AG20443 (cell line): Measurements from ENCODE around the gene PRKCE.
A peak's percentile ranks its signal among the peaks of the same experiment; 100 is the strongest.

ENCODE experiments used
- DNase-seq: peaks from one replicate; pipeline ENCODE4 v3.0.0; 2012; ENCODE audit warnings: low spot score, mixed read lengths

PRKCE gene

DNA sequence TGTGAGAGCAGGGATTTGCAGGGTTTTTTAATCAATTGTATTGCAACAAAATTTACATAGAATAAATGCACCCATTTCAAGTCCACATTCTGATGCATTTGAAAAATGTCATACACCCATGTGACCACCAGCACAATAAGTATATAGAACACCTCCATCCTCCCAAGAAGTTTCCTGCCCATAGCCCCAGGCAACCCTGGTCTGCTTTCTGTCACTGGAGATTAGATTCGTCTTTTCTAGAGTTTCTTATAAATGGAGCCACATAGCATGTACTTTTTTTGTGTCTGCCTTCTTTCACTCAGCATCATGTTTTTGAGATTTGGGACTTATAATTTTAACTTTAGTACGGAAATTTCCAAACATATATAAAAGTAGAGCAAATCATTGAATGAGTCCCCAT, 518.6 kb downstream of the PRKCE start:
- DNase-seq = no peak

DNA sequence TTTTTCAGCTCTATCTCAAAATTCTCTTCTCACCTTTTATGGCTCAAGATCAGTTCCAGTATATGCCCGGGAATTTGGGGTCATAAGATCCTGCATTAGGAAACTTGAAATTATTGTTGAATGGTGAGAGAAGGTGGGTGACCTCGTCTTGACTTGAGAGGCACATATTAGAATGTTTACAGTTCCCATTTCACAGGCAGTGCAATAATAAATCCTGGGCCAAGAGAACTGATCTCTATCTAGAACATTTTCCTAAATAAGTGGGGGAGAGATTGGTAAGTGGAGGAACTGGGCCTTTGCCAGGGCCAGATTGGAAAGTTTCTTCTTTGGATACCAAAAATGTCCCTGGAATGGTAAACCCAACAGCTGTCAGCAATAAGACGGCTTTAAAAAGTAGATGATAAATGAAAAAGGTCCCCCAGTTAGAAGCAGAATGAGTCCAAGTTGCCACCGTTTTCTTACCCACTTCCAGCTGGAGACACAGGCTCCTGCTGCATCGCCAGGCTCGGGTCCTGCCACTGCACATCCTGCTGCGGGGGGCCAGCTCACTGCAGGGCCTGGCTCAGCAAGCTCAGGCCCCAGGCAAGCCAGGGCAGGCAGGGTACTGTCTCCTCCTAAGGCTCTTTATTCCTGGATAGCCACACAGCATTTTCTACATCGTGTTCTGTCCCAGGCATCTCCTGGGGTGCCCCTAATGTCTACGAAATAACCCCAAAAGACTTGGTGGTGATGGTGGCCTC, 519.3 kb downstream of the PRKCE start:
- no peak for DNase-seq

DNA sequence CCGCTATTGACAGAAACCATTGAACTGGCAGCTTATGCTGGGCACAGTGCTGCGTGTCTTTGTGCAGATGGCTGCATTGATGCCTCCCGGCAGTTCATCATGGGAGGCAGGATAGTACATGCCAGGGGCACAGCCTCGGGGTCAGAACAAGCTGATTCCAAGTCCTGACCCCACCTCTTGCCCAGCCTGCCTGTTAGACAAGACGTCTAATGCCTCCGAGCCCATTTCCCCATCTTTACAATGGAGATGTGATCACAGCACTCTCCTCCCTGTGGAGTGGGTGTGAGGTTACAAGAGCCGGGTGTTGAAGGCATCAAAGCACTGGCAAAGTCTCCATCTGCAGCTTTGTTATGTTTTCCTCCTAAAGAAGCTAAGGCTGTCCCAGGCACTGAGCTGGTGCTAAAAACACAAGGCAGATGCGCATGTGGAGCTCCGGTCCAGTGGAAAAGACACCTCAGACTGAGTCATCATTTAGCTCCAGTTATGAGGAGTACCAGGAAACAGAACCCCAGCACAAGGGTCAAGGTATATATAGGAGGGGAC, 520.0 kb downstream of the PRKCE start:
- peak; percentile 73 for DNase-seq

DNA sequence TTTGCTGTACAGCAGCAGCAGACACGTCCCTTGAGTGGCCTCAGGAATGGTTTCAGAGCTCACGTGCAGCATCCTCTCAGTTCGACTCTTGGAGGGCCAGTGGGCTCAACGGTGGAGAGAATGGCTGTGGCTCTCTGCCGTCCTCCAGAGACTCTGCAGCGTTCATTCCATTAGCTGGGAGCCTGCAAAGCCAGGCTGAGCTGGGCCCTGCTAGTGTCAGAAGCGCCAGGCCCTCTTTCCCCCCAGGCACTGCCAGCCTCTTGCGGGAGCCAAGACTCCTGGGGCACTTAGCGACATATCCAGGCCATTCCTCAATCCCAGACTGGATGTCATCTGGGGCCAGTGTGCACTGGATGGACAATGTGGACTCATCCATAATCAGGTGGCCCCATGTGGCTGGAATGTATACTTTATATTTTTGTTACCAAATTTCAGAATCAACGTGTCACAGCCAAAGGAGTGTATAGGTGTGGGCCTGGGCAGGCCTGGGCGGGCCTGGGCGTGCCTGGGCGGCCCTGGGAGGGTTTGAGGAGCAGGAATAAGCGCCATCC, 520.6 kb downstream of the PRKCE start:
- DNase-seq = no peak

DNA sequence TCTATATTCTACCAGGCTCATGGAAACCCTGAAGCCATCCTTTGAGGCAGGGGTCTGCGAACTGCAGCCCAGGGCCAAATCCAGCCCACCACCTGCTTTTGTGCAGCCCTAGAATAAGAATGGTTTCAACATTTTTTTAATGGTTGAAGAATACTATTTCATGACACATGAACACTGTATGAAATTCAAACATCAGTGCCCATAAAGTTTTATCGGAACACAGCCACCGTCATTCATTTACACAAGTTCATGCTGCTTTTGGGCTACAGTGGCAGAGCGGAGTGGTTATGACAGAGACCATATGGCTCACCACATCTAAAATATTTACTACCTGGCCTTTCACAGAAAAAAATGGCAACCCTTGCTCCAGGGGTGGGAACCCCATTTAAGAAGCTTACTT, 521.6 kb downstream of the PRKCE start:
- DNase-seq = no peak

DNA sequence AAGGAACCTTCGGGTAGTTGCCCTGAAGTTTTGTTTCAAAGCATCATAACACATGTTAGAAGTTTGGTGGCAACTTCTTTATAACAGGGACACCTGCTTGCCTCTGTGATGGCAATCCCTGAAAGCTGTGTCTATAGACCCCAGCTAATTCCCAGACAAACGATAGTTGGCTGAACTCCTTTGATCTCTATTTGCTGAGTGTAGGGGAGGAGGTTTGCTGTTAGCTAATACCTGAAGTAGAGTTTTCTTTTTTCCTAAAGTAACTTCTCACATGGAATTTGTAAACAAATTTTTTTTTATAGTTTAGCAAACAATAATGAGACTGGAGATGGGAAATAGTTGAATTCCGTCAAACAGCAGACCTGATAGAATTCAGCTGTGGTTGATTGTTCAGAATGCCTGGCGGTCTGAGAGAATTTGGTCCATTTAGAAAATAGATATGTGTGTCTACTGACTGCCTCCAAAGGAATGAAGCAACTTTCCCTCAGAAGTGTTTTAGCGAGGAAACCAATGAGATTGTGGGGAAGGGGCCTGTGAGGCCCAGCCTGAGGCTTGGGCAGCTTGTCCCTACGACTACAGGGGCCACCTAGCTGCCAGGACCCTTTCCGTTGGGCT, 522.3 kb downstream of the PRKCE start:
- no peak for DNase-seq

DNA sequence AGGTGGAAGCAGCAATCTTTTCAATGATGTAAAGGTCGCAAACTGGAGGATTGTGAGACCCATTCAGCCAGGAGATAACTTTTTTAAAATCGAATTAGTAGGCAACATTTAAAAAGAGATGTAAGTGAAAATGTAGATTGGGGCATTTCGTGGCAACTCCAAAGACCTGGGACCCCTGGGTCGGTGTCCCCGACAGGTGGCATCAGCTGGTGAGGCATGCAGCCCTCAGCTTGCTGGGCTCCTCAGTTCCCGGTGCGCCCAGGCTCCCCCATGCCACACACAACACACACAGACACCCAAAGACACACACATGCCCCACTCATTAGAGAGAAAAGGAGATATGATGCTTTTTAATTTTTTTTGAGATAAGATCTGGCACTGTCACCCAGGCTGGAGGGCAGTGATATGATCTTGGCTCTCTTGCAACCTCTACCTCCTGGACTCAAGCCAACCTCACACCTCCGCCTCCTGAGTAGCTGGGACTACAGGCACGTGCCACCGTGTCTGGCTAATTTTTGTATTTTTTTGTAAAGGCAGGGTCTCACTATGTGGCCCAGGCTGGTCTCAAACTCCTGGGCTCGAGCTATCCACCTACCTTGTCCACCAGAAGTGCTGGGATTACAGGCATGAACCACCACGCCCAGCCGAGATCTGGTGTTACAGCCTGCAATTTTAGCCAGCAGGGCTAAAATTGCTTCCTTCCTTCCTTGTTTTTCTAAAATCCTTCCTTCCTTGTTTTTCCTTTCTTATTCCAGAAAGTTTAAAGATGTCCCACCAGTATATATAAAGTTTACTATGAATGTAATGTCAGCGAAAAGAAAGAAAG, 523.1 kb downstream of the PRKCE start:
- no peak for DNase-seq

DNA sequence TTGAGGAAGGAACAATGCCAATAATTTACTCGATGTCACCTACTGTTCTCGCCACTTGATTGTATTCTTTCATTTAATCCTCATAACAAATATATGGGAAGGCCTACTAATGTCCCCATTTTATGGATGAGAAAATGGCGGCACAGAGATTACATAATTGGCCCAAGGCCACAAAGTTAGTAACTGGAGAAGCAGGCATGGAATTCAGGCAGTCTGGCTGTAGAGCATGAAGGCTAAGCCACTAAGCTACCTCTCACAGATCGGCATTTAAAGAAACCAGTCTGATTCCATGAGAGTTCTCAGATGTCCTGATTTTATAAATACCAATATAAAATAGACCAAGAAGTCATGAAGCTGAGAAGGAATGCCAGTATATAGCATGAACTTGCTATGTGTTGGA, 523.9 kb downstream of the PRKCE start:
- DNase-seq = no peak

DNA sequence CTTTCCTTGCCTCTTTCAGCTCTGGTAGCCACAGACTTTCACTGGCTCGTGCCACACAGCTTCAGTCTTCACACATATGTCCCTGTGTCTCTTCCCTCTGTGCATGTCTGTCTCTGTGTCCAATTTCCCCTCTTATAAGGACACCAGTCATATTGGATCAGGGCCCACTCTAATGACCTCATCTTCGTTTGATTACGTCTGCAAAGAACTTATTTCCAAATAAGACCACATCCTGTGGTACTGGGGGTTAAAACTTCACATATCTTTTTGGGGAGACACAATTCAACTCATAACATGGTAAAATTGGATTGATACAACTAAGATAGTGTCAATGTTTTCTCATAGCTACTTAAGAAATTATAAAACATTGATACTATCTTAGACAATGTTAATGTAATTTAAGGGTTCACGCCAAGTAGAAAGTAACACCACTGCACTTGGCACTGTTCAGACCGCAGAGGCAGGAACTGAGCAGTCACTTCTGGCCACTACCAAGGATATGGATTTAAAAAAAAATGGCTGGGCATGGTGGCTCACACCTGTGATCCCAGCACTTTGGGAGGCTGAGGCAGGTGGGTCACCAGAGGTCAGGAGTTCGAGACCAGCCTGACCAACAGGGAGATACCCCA, 526.1 kb downstream of the PRKCE start:
- no peak for DNase-seq

DNA sequence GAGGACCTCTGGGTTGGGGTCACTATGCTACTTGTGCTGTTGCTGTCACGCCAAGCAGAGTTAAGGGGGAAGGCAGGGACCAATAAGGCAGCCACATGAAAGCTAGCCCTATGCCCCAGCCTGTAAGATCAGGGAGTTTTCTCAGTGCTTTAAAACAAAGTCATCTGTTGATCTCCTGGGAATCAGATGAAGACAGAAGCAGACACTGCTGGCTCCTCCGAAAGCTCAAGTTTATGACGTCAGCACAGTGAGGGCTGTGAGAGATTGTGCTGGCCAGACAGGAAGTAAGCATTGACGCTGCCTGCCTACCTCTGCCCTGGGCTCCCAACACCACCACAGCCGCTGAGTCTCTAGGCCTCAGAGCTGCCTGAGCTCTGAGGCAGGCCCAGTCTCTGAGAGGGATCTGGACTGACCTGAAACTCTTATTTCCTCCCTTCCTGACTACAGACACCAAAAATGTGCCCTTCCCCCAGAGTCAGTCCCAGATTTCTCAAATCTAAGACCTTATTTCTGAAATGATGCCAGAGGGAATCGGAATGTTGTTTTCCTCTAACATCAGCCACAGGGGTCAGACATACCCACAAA, 527.7 kb downstream of the PRKCE start:
- DNase-seq = peak; percentile 85

DNA sequence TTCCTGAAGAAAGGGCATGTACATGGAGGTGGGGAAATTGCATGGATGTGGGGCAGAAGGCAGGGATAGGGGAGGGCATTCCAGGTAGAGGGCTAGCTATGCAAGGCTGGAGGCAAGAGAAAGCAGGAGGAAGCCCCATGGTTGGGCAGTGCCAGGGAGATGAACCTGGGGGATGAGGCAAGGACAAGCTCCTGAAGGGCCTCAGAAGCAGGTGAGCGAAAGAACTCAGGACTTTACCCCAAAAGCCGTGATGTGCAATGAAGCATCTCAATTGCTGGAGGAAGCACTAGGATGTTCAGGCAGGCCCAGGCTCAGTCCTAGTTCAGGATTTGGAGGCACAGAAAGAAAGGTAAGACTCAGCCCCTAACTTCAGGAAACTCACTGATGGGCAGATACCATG, 528.7 kb downstream of the PRKCE start:
- no peak for DNase-seq

DNA sequence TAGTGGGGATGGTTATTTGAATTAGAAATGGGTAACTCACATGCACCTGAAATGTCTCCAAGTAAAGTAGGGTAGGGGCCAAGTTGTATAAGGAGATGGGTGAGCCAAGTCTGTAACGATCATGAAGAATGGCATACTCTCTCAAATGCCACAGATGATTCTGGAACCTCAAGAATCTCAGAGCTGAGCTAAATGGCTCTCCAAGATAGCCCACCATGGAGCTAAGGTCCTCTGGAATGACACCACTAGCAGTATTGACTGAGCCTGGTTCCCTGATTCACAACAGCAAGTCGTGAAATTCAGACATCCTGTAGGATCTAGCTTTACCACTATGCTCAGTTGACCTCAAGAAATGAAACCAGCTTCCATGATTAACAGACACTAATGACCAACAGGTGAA, 529.8 kb downstream of the PRKCE start:
- no peak for DNase-seq

DNA sequence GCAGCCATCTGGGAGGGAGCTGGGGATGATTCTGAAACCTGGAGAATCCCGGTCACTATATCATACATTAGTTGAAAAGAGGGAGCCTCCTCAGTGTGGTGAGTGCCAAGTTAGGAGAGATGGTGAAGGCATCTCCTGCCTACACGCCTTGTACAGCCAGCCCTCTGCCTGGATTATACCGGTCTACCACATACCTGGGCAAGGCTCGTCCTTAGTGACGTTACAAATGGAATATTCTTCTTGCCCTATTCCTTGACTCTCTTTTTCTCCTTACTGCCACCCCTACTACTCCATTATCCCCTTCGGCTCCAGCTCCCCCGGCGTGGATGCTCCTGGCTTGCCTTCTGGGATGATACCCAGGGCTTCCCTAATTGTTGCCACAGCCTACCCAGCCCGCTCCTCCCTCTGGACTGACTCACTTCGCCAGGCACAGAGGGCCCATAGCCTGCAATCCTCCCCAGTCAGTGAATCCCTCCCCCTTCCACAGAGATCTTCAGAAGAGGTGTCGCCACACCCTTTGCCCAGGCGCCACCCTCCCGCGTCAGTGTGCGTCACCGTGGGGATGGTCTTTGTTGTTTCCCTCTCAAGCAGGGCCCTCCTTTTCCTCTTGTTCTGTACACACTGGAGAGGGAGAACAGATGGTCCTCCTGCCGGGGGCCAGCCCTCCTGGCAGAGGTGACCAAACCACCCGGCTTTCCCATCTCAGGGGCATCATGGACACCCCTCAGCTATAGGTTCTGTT, 530.5 kb downstream of the PRKCE start:
- DNase-seq = no peak

DNA sequence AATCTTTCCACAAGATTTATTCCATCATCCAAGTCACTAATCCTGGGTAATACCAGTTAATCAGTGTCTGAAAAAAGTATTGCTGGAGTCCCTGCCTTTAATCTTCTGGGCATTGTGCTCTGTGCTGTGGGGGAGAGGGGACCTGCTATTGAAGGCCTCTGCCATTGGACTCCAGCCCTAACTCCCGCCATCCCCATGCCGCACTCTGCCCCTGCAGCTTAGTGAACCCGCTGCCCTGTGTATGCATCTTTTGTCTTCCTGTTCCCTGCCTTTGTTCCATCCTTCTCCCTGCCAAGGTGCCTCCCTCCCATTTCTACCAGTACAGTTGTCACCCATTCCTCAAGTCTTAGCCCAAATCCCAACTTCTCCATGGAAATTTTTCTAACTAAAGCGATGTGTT, 532.0 kb downstream of the PRKCE start:
- no peak for DNase-seq

DNA sequence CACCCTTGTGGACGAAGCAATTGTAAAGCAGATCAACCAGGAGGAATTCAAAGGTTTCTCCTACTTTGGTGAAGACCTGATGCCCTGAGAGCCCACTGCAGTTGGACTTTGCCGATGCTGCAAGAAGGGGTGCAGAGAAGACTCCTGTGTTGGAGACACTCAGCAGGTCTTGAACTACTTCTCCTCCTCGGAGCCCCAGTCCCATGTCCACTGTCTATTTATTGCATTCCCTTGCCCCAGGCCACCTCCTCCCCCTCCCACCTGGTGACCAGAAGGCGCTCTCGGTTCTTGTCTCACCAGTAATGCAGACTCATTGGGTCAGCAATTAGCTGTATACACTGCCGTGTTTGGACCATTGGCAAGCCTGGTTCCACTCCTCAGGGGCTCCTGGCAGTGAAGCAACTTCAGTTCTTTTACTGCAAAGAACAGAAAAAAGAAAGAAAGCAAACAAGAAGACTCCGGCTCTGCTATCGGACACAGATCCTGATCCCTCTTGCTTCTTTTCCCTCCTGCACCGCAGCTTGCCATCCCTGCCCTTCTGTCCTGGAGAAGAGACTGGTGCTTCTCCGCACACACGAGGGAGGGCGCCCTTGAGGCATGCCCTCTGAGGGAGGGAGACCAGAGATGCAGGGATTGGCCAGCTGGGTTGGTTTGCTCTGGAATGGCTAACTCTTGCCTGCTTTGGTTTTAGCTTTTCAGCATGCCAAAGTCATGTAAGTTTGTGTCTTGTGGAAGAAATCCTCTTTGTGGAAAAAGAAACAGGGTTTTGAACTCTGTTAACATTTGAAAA, 533.5 kb downstream of the PRKCE start:
- DNase-seq = no peak

DNA sequence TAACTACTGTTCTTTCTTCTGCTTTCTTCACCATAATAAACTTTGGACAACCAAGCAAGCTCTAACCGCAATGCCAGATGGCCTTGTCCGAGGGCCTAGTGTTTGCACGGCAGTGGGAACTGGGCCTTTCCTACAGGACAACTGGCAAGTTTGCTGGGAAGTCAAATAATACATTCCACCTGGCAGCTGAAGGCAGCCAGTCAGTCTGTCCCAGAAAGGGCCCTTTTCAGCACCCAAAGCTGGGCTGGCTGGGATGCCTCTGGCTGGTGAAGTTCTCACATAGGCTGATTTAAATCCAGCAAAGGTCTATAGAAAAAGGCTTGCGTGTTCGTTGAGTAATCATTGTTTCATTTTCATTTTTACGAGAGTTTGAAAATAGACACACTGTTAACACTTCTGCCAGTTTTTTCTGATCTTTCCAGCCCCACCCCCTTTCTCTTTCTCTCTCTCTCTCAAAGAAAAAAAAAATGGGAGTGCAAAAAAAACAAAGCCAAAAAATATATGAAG, 535.7 kb downstream of the PRKCE start:
- peak; percentile 87 for DNase-seq

DNA sequence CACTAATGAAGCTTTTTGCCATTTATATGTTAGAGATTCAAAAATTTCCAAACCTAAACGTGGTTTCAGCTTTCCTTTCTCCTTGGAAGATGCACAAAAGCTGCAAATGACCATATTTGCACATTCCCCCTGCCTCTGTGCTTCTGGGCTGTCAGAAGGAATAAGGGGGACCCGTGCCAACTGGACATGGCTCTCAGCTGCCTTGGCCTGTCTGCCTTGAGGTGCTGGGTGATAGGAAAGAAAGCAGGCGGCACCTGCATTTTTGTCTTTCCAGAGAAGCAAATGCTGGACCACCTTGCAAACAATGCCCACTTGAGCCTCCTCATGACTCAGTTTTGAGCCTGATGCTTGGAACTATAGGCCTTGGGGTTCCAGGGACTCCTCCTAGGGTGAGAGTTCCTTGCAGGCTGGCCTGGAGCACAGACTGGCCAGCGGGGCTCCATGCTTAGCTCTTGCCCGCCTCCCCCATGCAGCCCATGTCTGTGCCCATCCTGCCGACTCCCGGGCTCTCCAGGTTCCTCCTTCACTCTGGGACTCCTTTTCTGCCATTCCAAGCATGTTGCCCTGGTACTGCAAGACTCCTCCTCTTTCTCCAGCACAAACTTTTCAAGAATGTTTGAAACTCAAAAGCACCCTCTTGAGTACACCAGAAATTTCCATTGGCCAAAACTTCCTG, 536.7 kb downstream of the PRKCE start:
- no peak for DNase-seq

DNA sequence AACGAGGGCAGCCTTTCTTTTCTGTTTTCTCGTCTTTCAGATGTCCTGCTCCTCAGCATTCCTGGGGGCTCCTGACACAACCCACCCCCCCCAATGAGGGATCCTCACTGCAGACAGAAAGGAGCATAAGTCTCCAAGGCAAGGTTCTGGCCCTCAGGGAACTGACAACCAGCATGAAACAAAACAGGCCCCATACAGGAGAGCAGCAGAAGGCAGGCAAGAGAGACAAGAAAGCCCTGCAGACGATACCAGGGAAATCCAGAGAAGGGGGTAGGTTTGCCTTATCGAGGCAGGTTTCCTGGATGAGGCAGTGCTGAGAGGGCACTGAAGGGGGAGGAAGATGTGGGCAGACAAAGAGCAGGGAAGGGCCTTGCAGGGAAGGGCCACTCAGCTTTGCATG, 541.9 kb downstream of the PRKCE start:
- DNase-seq = no peak

DNA sequence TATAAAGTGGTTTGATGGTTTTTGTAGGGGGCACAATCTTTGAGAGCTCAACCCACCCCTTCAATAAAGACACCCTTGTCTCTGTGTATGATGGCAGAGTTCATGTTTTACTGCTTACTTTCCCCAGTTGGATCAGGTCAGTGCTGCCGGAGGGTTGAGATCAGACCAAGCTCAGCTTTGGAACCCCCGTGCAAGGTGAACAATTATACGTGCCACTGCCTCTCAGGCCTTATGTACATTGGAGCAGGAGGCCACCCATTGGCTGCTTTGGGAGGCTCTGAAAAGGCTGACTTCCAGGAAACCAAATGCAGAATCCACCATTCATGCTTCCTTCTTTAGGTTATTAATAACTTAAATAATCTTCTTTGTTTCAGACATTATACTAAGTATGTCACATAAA, 542.4 kb downstream of the PRKCE start:
- no peak for DNase-seq
